ENCODE results near the gene GSK3B. TPM values are rescaled to one million over a fixed set of nuclear protein-coding genes. Genes with fewer than 3 reads are reported as not detected.

GSK3B gene
- total and polyA plus RNA-seq, 2 donors from 2014 or later: 6.4 to 52.1 TPM

DNA sequence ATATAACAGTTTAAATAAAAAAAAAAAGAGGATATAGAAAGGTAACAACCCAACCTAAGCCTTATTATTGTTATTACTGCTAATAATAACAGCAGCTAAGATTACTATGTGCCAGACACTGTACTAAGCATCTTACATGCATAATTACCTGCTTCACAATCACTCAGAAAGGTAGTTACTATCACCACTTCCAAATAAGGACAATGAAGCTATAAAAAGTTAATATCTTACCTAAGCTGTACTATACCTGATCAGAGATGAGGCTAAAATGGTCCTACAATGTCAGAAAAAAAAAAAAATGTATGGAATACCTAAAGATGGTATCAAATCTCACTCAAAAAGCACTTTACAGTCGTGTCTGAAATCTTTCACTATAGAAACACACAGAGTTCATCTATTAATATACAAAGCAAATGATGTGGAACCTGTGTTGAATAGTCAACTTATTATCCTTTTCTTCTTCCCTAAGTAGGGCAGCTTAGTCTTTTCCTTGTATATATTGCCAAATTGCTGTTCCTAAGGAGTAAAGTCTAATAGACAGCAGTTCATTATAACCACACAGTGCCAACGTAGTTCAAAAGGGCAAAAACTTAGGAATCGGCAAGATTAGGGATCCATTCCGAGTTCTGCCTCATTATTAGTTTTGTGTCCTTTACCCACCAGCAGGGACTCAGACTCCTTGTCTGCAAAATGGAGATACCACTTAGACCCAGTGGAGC lies 23.8 kb downstream of the GSK3B start:
- Histone ChIP-seq H3K9me3 (ENCODE audit: control insufficient read depth in 2 of 3, insufficient read depth in 1 of 3, low read length in 3 of 3) (no peaks in the 10 kb centered on the region), H3K9ac (ENCODE audit: low read length in 3 of 3) (no peak overlapping the region), H3K4me3 (ENCODE audit: low read length in 3 of 3) (no peak overlapping the region), H3K36me3 (ENCODE audit: control insufficient read depth in 2 of 3, insufficient read depth in 3 of 3, low read length in 3 of 3) (no peaks in the 10 kb centered on the region), H3K27me3 (ENCODE audit: control insufficient read depth, insufficient read depth, low read length) (no peaks in the 10 kb centered on the region), H3K27ac (ENCODE audit: low read depth in 2 of 2, low read length in 2 of 2) (no peak overlapping the region), H3K4me1 (ENCODE audit: control insufficient read depth in 2 of 3, insufficient read depth in 2 of 3, low read depth in 1 of 3, low read length in 3 of 3) (peaks cover 0 to 7% (median 4%) of the 10 kb centered on the region in 3 donors)
- intact Hi-C loops (cut with DNase I): no loop called here
- DNase-seq: no peak
- FAIRE-seq: no peak
- no peak for TF ChIP-seq CTCF (IDR thresholded peaks at IDR 0.05; ENCODE audit: borderline replicate concordance, extremely low read depth, insufficient read depth)

DNA sequence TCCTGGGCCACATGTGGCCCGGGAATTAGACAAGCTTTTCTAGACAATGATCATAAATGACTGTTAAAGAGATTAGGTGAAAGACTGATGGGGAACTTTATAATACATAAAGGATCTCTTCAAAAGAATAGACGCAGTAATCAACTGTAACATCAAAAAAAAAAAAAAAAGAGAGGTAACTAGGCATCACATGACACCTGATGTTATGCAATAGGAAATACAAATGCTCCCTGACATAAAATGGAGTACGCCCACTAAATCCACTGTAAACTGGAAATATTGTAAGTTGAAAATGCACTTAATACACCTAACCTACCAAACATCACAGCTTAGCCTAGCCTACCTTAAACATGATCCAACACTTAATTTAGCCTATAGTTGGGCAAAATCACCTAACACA lies 27.2 kb downstream of the GSK3B start:
- FAIRE-seq: no peak
- TF ChIP-seq CTCF (IDR thresholded peaks at IDR 0.05; ENCODE audit: borderline replicate concordance, extremely low read depth, insufficient read depth): no peak
- Histone ChIP-seq H3K4me3 (ENCODE audit: low read length in 3 of 3) (no peak overlapping the region), H3K27ac (ENCODE audit: low read depth in 2 of 2, low read length in 2 of 2) (no peak overlapping the region), H3K36me3 (ENCODE audit: control insufficient read depth in 2 of 3, insufficient read depth in 3 of 3, low read length in 3 of 3) (no peaks in the 10 kb centered on the region), H3K4me1 (ENCODE audit: control insufficient read depth in 2 of 3, insufficient read depth in 2 of 3, low read depth in 1 of 3, low read length in 3 of 3) (peaks cover 0 to 7% (median 4%) of the 10 kb centered on the region in 3 donors), H3K9me3 (ENCODE audit: control insufficient read depth in 2 of 3, insufficient read depth in 1 of 3, low read length in 3 of 3) (no peaks in the 10 kb centered on the region), H3K27me3 (ENCODE audit: control insufficient read depth, insufficient read depth, low read length) (no peaks in the 10 kb centered on the region), H3K9ac (ENCODE audit: low read length in 3 of 3) (no peak overlapping the region)
- intact Hi-C loops (cut with DNase I): no loop called here
- DNase-seq: no peak

GRCh38 chr3:120066634-120067033 lies 27.6 kb downstream of the GSK3B start:
- Histone ChIP-seq H3K27ac (ENCODE audit: low read depth in 2 of 2, low read length in 2 of 2) (no peak overlapping the region), H3K4me3 (ENCODE audit: low read length in 3 of 3) (no peak overlapping the region), H3K9me3 (ENCODE audit: control insufficient read depth in 2 of 3, insufficient read depth in 1 of 3, low read length in 3 of 3) (no peaks in the 10 kb centered on the region), H3K4me1 (ENCODE audit: control insufficient read depth in 2 of 3, insufficient read depth in 2 of 3, low read depth in 1 of 3, low read length in 3 of 3) (peaks cover 0 to 7% (median 4%) of the 10 kb centered on the region in 3 donors), H3K36me3 (ENCODE audit: control insufficient read depth in 2 of 3, insufficient read depth in 3 of 3, low read length in 3 of 3) (no peaks in the 10 kb centered on the region), H3K27me3 (ENCODE audit: control insufficient read depth, insufficient read depth, low read length) (no peaks in the 10 kb centered on the region), H3K9ac (ENCODE audit: low read length in 3 of 3) (no peak overlapping the region)
- TF ChIP-seq CTCF (IDR thresholded peaks at IDR 0.05; ENCODE audit: borderline replicate concordance, extremely low read depth, insufficient read depth): no peak
- intact Hi-C loops (cut with DNase I): no loop called here
- DNase-seq (no peak), FAIRE-seq (no peak)

All from kidney (tissue), 14 donors.